GM23338 (cell line): Measurements from ENCODE around the gene APOL2. TPM values are rescaled to one million over a fixed set of nuclear protein-coding genes. Genes with fewer than 3 reads are reported as not detected.

ENCODE experiments used
- CREB1 ChIP-seq: fragments of 250-450 bp; sonication (Bioruptor Pico); IDR thresholded peaks from 2 replicates; pipeline ENCODE4 v1.5.0; 2020; ENCODE audit warnings: low read depth, mild to moderate bottlenecking, moderate library complexity
- CTCF ChIP-seq, 2 experiments: fragments of 200-600 bp in 1 of 2; sonication (generic) in 1 of 2; conservative IDR thresholded peaks; 2 replicates each; pipeline versions ENCODE4 v1.5.1 to v1.6.1; 2016 to 2017; ENCODE audit warnings: antibody characterized with exemption in 2 of 2, low read depth in 2 of 2, mild to moderate bottlenecking in 2 of 2, moderate library complexity in 1 of 2
- ZNF462 ChIP-seq: fragments of 250-450 bp; sonication (Bioruptor Pico); IDR thresholded peaks from 2 replicates; pipeline ENCODE4 v1.5.0; 2020; ENCODE audit warnings: mild to moderate bottlenecking, moderate library complexity
- polyA plus RNA-seq: library from polyadenylated mRNA; unstranded; fragments of >200 nt; fragmentation: Nextera tagmentation; extraction: Ambion mirVana; gene quantifications from 2 replicates; pipeline ENCODE4 v1.2.1, GENCODE V29; 2016
- total RNA-seq: library from RNA; depleted of rRNA; stranded (reverse); fragments of >200 nt; shearing (Covaris generic); gene quantifications from 2 replicates; pipeline ENCODE4 v1.2.3, GENCODE V29; 2014

The APOL2 gene
- total and polyA plus RNA-seq, 2 experiments from 2014 or later: 5.5 to 10.4 TPM

GRCh38 chr22:36237462-36238372, 1.6 kb downstream of the APOL2 start (continued):
- TF ChIP-seq CTCF (conservative IDR thresholded peaks at IDR 0.05; ENCODE audit: low read depth in 2 of 2) (no peak), ZNF462 (no peak), CREB1 (CRISPR knock-in tag) (no peak)
